IMR-90 (cell line): Measurements from ENCODE around the gene NRCAM. TPM values are rescaled to one million over a fixed set of nuclear protein-coding genes. Genes with fewer than 3 reads are reported as not detected.
A peak's percentile ranks its signal among the peaks of the same experiment; 100 is the strongest.

Source experiments
- ATAC-seq: fragments of 200-7000 bp; cut with Tn5 transposase; 2 replicates; pipeline ENCODE4 v1.9.1; 2020; ENCODE audit warnings: low read depth, mild to moderate bottlenecking, moderate library complexity
- BruUV-seq: library from RNA; stranded (reverse); fragments of 400-500 nt; replicated peaks from 2 replicates; lab custom pipeline; 2021; lab: Mats Ljungman, UMichigan
- CTCF ChIA-PET: fragments of 300-600 bp; formaldehyde crosslinking; extraction: SDS; loops from one replicate; lab custom pipeline; 2021; ENCODE audit warnings: antibody characterized with exemption; lab: Yijun Ruan, JAX
- POLR2A ChIA-PET: fragments of 300-600 bp; sonication (Branson Sonifier 250); formaldehyde crosslinking; loops from one replicate; lab custom pipeline; 2022; ENCODE audit warnings: antibody characterized with exemption; ENCODE audit not compliant: unreplicated experiment; lab: Charles Lee
- DNase-seq: peaks from one replicate; pipeline ENCODE4 v3.0.0; 2013
- H2AFZ ChIP-seq: replicated peaks from 2 replicates; pipeline ENCODE3; 2013; ENCODE audit warnings: low read length, mild to moderate bottlenecking; ENCODE audit not compliant: poor library complexity
- H2AK5ac ChIP-seq: 2 replicates; pipeline ENCODE4 v1.6.1; 2013; ENCODE audit warnings: low read depth, low read length, inconsistent platforms
- H2AK9ac ChIP-seq: replicated peaks from 2 replicates; pipeline ENCODE3; 2013; ENCODE audit warnings: mild to moderate bottlenecking, low read depth, low read length, moderate library complexity; ENCODE audit not compliant: poor library complexity
- H2BK120ac ChIP-seq: 2 replicates; pipeline ENCODE4 v1.6.1; 2013; ENCODE audit warnings: low read depth, low read length, inconsistent platforms
- H2BK15ac ChIP-seq: 3 replicates; pipeline ENCODE4 v1.6.1; 2013; ENCODE audit warnings: low read depth, low read length, inconsistent platforms
- H2BK20ac ChIP-seq: 2 replicates; pipeline ENCODE4 v1.6.1; 2013; ENCODE audit warnings: low read depth, mild to moderate bottlenecking, inconsistent platforms, low read length, moderate library complexity
- H2BK5ac ChIP-seq: 2 replicates; pipeline ENCODE4 v1.6.1; 2013; ENCODE audit warnings: mild to moderate bottlenecking, low read depth, low read length, inconsistent platforms; ENCODE audit not compliant: poor library complexity, severe bottlenecking
- H3K14ac ChIP-seq: replicated peaks from 2 replicates; pipeline ENCODE4 v1.6.1; 2013; ENCODE audit warnings: low read depth, low read length, inconsistent platforms
- H3K18ac ChIP-seq: 2 replicates; pipeline ENCODE4 v1.6.1; 2013; ENCODE audit warnings: low read depth, low read length, control low read depth
- H3K23ac ChIP-seq: 2 replicates; pipeline ENCODE4 v1.6.1; 2013; ENCODE audit warnings: low read depth, low read length, inconsistent platforms
- H3K27ac ChIP-seq: 2 replicates; pipeline ENCODE4 v1.5.1; 2013; ENCODE audit warnings: mild to moderate bottlenecking, control low read depth, low read length; ENCODE audit not compliant: insufficient read depth
- H3K27me3 ChIP-seq: 2 replicates; pipeline ENCODE4 v1.6.1; 2013; ENCODE audit warnings: low read length; ENCODE audit not compliant: control insufficient read depth, insufficient read depth
- H3K36me3 ChIP-seq: 2 replicates; pipeline ENCODE4 v1.6.1; 2013; ENCODE audit warnings: low read length, mixed read lengths; ENCODE audit not compliant: control insufficient read depth, insufficient read depth
- H3K4ac ChIP-seq: 2 replicates; pipeline ENCODE4 v1.6.1; 2013; ENCODE audit warnings: low read depth, low read length, inconsistent platforms
- H3K4me1 ChIP-seq: 2 replicates; pipeline ENCODE4 v1.6.1; 2013; ENCODE audit warnings: low read length, mixed read lengths; ENCODE audit not compliant: control insufficient read depth, insufficient read depth
- H3K4me2 ChIP-seq: 2 replicates; pipeline ENCODE4 v1.6.1; 2013; ENCODE audit warnings: low read depth, mild to moderate bottlenecking, control low read depth, low read length, moderate library complexity
- H3K4me3 ChIP-seq: 2 replicates; pipeline ENCODE4 v1.5.1; 2013; ENCODE audit warnings: low read depth, mild to moderate bottlenecking, control low read depth, low read length, moderate library complexity; ENCODE audit not compliant: insufficient read depth
- H3K56ac ChIP-seq: 2 replicates; pipeline ENCODE4 v1.6.1; 2013; ENCODE audit warnings: low read length, inconsistent platforms; ENCODE audit not compliant: insufficient read depth; ENCODE audit errors: extremely low read depth
- H3K79me1 ChIP-seq, 2 experiments: 2 replicates each; pipeline ENCODE4 v1.6.1; 2013; ENCODE audit warnings: low read length in 2 of 2, inconsistent platforms in 1 of 2, low read depth in 1 of 2
- H3K9ac ChIP-seq: 2 replicates; pipeline ENCODE4 v1.6.1; 2013; ENCODE audit warnings: low read depth, low read length, control low read depth
- H3K9me1 ChIP-seq: 2 replicates; pipeline ENCODE4 v1.6.1; 2013; ENCODE audit warnings: low read length, inconsistent platforms; ENCODE audit not compliant: insufficient read depth
- H3K9me3 ChIP-seq: 2 replicates; pipeline ENCODE4 v1.6.1; 2013; ENCODE audit warnings: low read length; ENCODE audit not compliant: control insufficient read depth, insufficient read depth
- H4K20me1 ChIP-seq: 2 replicates; pipeline ENCODE4 v1.6.1; 2013; ENCODE audit warnings: low read length, inconsistent platforms; ENCODE audit not compliant: insufficient read depth
- H4K5ac ChIP-seq: 2 replicates; pipeline ENCODE4 v1.6.1; 2013; ENCODE audit warnings: mild to moderate bottlenecking, low read depth, low read length, control low read depth
- H4K8ac ChIP-seq, 2 experiments: 2 replicates each; pipeline ENCODE4 v1.6.1; 2013; ENCODE audit warnings: low read depth in 2 of 2, low read length in 2 of 2, control low read depth in 1 of 2, inconsistent platforms in 1 of 2
- H4K91ac ChIP-seq: 2 replicates; pipeline ENCODE4 v1.6.1; 2013; ENCODE audit warnings: low read depth, low read length, inconsistent platforms; ENCODE audit not compliant: insufficient read depth
- BHLHE40 ChIP-seq: fragments of 150-350 bp; IDR thresholded peaks from 2 replicates; pipeline ENCODE4 v1.6.1; 2016; ENCODE audit warnings: mild to moderate bottlenecking, low read depth, low read length
- CHD1 ChIP-seq: IDR thresholded peaks from 2 replicates; pipeline ENCODE4 v1.6.1; 2012; ENCODE audit warnings: low read depth, low read length, improper control_type of control experiment
- CTCF ChIP-seq: conservative IDR thresholded peaks from 2 replicates; pipeline ENCODE4 v1.5.1; 2012; ENCODE audit warnings: mild to moderate bottlenecking, low read depth, low read length, improper control_type of control experiment
- ELK1 ChIP-seq: fragments of 150-350 bp; IDR thresholded peaks from 2 replicates; pipeline ENCODE4 v1.6.1; 2016; ENCODE audit warnings: low read depth, mild to moderate bottlenecking, low read length, moderate library complexity, borderline replicate concordance
- FOS ChIP-seq: fragments of 150-350 bp; IDR thresholded peaks from 2 replicates; pipeline ENCODE4 v1.6.1; 2016; ENCODE audit warnings: low read depth, low read length
- MAFK ChIP-seq: IDR thresholded peaks from 2 replicates; pipeline ENCODE4 v1.6.1; 2012; ENCODE audit warnings: low read depth, low read length, improper control_type of control experiment
- NFE2L2 ChIP-seq: fragments of 150-350 bp; IDR thresholded peaks from 2 replicates; pipeline ENCODE4 v1.6.1; 2016; ENCODE audit warnings: low read depth, mild to moderate bottlenecking, low read length
- POLR2A ChIP-seq: IDR thresholded peaks from 2 replicates; pipeline ENCODE4 v1.6.1; 2012; ENCODE audit warnings: mild to moderate bottlenecking, low read depth, low read length
- RCOR1 ChIP-seq: IDR thresholded peaks from 2 replicates; pipeline ENCODE4 v1.6.1; 2012; ENCODE audit warnings: mild to moderate bottlenecking, low read length, improper control_type of control experiment; ENCODE audit not compliant: insufficient replicate concordance
- RFX5 ChIP-seq: IDR thresholded peaks from 2 replicates; pipeline ENCODE4 v1.8.0; 2012; ENCODE audit warnings: low read depth, mild to moderate bottlenecking, low read length, moderate library complexity
- SMC3 ChIP-seq: fragments of 150-350 bp; IDR thresholded peaks from 2 replicates; pipeline ENCODE4 v1.6.1; 2016; ENCODE audit warnings: low read depth, mild to moderate bottlenecking, antibody characterized with exemption, low read length, moderate library complexity
- WGBS, 2 experiments: methylation state at CpG; one replicate each; pipeline versions ENCODE4 v1.1.5 to v1.1.7; 2013; ENCODE audit warnings: missing lambda C conversion rate in 2 of 2; ENCODE audit not compliant: insufficient read length in 1 of 2; ENCODE audit errors: extremely low coverage in 2 of 2; 5-methylcytosine and 5-hydroxymethylcytosine counted together
- dilution Hi-C: fragments of 300-500 bp; cut with HindIII; formaldehyde crosslinking; loops from one replicate; pipeline ENCODE4 v1.14.3; 2018; ENCODE audit warnings: low sequenced_read_pairs; ENCODE audit not compliant: unreplicated experiment
- in situ Hi-C: fragments of 300-500 bp; cut with MboI; formaldehyde crosslinking; loops from 3 replicates; pipeline ENCODE4 v1.14.3; 2019; ENCODE audit warnings: low sequenced_read_pairs, inconsistent platforms, mixed read lengths
- intact Hi-C: fragments of 100-400 bp; cut with micrococcal nuclease; formaldehyde crosslinking; loops from 2 replicates; pipeline ENCODE4 v1.10.0; 2022
- polyA plus RNA-seq, 3 experiments: library from polyadenylated mRNA; depleted of rRNA; stranded (reverse); fragments of >200 nt; gene quantifications; 2 replicates each; pipeline ENCODE4 v1.2.3, GENCODE V29; 2012; ENCODE audit warnings: low replicate concordance in 1 of 3
- total RNA-seq: library from RNA; depleted of rRNA; stranded (reverse); fragments of >200 nt; gene quantifications from 2 replicates; pipeline ENCODE4 v1.2.3, GENCODE V29; 2012

NRCAM gene
- total and polyA plus RNA-seq, 2 of the 4 experiments (the other 2 are of a cell fraction), result 0.46 to 1.1 TPM

GRCh38 chr7:108499566-108499965, 43.3 kb upstream of the NRCAM start:
- ChIA-PET CTCF (no interaction called here), POLR2A (no interaction called here)
- Histone ChIP-seq H3K4me3 (no peak overlapping the region), H3K36me3 (peaks cover 5% of the 10 kb centered on the region), H3K9ac (no peak overlapping the region), H3K56ac (no peak overlapping the region), H2BK20ac (no peak overlapping the region), H3K9me1 (no peaks in the 10 kb centered on the region), H2BK120ac (no peak overlapping the region), H4K20me1 (no peaks in the 10 kb centered on the region), H3K18ac (no peak overlapping the region), H2BK15ac (no peak overlapping the region), H3K4ac (no peak overlapping the region; the same call in 1 of the 2 replicates), H4K91ac (no peak overlapping the region), H3K79me1 (peaks cover 1 to 2% of the 10 kb centered on the region in 2 experiments; a peak in 1 of 4 replicates), H3K4me1 (peaks cover 11% of the 10 kb centered on the region), H4K8ac (no peak overlapping the region), H3K23ac (no peak overlapping the region), H3K4me2 (no peak overlapping the region; the same call in 1 of the 2 replicates), H3K27me3 (no peaks in the 10 kb centered on the region), H3K14ac (no peak overlapping the region), H3K27ac (peak overlapping the region; percentile 72; the same call in 1 of the 2 replicates), H2AK9ac (no peak overlapping the region), H2BK5ac (no peak overlapping the region), H3K9me3 (no peaks in the 10 kb centered on the region), H4K5ac (no peak overlapping the region), H2AFZ (no peak overlapping the region), H2AK5ac (0 out of 2 replicates have a peak overlapping the region, but pooled peaks have one; percentile 27)
- no CpG with 5 or more reads among the region's 1 CpG for WGBS, 2 experiments
- DNase-seq (peak; percentile 50), ATAC-seq (peak; percentile 59)
- BruUV-seq, result no TSS peak
- intact Hi-C loops (no loop called here), dilution Hi-C loops (loop anchor here (25.0 kb wide), 1 partner anchor 312 kb away; no protein-coding TSS in a partner anchor), in situ Hi-C loops (loop anchor here (10.0 kb wide), 1 partner anchor 325 kb away; no protein-coding TSS in a partner anchor)
- no peak for TF ChIP-seq CTCF
- no peak for TF ChIP-seq POLR2A
- no peak for TF ChIP-seq CHD1
- no peak for TF ChIP-seq MAFK
- TF ChIP-seq RCOR1, result no peak
- TF ChIP-seq NFE2L2, result no peak
- TF ChIP-seq BHLHE40, result no peak
- no peak for TF ChIP-seq SMC3
- no peak for TF ChIP-seq FOS
- no peak for TF ChIP-seq ELK1
- no peak for TF ChIP-seq RFX5
